RWPE1 (cell line): ENCODE data around the gene TPM1.
A peak's percentile ranks its signal among the peaks of the same experiment; 100 is the strongest.

Experiments used
- CTCF ChIA-PET: fragments of 350-600 bp; sonication (Branson Sonifier 250); formaldehyde crosslinking; extraction: SDS; loops from one replicate; lab custom pipeline; 2021; lab: Yijun Ruan, JAX
- POLR2A ChIA-PET: fragments of 400-600 bp; formaldehyde crosslinking; extraction: SDS; loops from one replicate; lab custom pipeline; 2020; ENCODE audit warnings: antibody characterized with exemption; ENCODE audit not compliant: low non-redundant PET; lab: Yijun Ruan, JAX
- DNase-seq: peaks from one replicate; pipeline ENCODE4 v3.0.0; 2012; ENCODE audit warnings: low spot score
- H3K27ac ChIP-seq: fragments of 450-650 bp; 2 replicates; pipeline ENCODE4 v1.5.1; 2017
- CTCF ChIP-seq: fragments of 450-650 bp; conservative IDR thresholded peaks from 2 replicates; pipeline ENCODE4 v1.5.1; 2017; ENCODE audit warnings: low read depth, mild to moderate bottlenecking

Gene TPM1

GRCh38 chr15:62998262-62998890 is 44.2 kb upstream of the TPM1 start:
- POLR2A ChIA-PET: interaction anchor here (0.6 kb wide), 1 partner anchor 41 kb away, joined by 3 read pairs; no protein-coding TSS in a partner anchor
- no peak for TF ChIP-seq CTCF

GRCh38 chr15:62999178-62999577 is 43.4 kb upstream of the TPM1 start:
- DNase-seq: no peak
- CTCF ChIA-PET: no interaction called here
- POLR2A ChIA-PET: no interaction called here
- TF ChIP-seq CTCF: no peak
- no peak overlapping the region for H3K27ac ChIP-seq

More at GRCh38 chr15:62998262-62998890, 44.2 kb upstream of the TPM1 start:
- CTCF ChIA-PET: no interaction called here
- H3K27ac ChIP-seq: no peak overlapping the region
- no peak for DNase-seq

GRCh38 chr15:62999923-63000561 is 42.5 kb upstream of the TPM1 start:
- ChIA-PET POLR2A (no interaction called here), CTCF (no interaction called here)
- no peak overlapping the region for H3K27ac ChIP-seq
- DNase-seq: no peak
- TF ChIP-seq CTCF: no peak

- no peak for DNase-seq
- no peak overlapping the region for H3K27ac ChIP-seq
- ChIA-PET POLR2A (no interaction called here), CTCF (no interaction called here)
- TF ChIP-seq CTCF: no peak
Measured at GRCh38 chr15:63000706-63001105, 41.8 kb upstream of the TPM1 start.

DNA sequence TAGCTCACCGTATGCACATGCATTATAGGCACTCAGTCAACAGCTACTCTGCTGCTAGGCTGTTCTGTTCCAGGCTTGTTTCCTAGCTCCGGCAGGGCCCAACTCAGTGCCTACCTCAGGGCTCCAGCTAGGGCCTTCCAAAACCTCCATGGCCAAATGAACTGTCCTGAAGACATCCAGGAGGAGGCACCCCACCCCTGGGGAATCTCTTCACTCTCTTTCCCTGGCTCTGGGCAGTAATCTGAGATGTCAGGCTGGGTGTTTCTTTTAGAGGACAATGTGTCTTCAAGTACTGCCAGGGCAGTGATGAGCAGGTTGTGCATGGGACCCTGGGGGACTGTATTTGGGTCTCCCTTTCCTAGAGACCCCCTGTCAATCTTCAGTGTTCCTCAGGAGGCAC is 38.3 kb upstream of the TPM1 start:
- ChIA-PET CTCF (no interaction called here), POLR2A (no interaction called here)
- no peak for DNase-seq
- no peak for TF ChIP-seq CTCF
- H3K27ac ChIP-seq: no peak overlapping the region

DNA sequence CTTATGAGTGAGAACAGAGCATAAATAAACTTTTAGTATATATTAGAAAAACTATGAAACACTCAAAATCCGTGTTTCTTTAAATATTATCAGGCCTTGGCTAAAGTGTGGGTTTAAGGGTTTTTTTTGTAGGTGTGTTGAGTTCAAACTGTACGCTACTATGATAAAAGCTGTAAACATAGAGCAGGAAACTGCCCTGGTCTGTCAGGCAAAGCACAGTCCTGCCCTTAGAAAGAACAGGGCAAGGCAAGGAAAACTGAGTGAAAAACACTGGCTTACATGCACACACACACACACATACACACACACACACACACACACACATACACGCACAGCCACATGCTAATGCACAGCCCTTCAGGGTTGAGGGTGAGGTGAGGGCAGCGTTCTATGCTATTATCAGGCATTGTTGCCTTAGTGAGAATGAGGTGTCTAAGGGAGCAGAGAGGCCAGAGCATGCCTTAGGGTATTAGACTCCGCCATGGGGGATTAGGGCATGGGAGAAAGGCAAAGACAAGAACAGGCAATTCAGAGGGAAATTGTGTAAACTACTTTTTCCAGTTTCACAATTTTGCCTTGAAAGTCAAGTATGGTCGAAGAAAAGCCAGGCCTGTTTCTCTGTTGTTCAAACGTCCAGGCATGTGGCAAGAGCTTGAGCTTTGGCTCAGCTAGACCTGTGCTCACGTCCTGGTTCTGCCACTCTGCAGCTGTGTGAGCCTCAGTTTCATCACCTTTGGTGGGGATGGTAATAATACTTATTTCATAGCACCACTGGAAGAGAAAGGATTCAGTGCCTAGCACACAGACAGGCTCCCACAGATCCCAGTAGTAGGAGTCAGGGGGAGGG is 36.3 kb upstream of the TPM1 start:
- TF ChIP-seq CTCF: no peak
- ChIA-PET CTCF (interaction anchor here (0.6 kb wide), 1 partner anchor 791 kb away, joined by 3 read pairs; no protein-coding TSS in a partner anchor), POLR2A (no interaction called here)
- H3K27ac ChIP-seq: peak overlapping the region; percentile 70
- peak; percentile 47 for DNase-seq
